Lower leg skin (tissue), 3 donors: ENCODE results near the gene CILP.

Source experiments
- POLR2A ChIP-seq, 2 donors: fragments of 450-650 bp; IDR thresholded peaks; one replicate each; pipeline ENCODE4 v1.6.1; 2016 to 2017; ENCODE audit warnings: antibody characterized with exemption in 2 of 2, mild to moderate bottlenecking in 1 of 2, moderate library complexity in 1 of 2
- TF ChIP-seq, protein P1 (sequence below), 3 donors: fragments of 450-650 bp; IDR thresholded peaks; one replicate each; pipeline ENCODE4 v1.5.1; 2016; ENCODE audit warnings: antibody characterized with exemption in 3 of 3, mild to moderate bottlenecking in 3 of 3, moderate library complexity in 2 of 3

DNA sequence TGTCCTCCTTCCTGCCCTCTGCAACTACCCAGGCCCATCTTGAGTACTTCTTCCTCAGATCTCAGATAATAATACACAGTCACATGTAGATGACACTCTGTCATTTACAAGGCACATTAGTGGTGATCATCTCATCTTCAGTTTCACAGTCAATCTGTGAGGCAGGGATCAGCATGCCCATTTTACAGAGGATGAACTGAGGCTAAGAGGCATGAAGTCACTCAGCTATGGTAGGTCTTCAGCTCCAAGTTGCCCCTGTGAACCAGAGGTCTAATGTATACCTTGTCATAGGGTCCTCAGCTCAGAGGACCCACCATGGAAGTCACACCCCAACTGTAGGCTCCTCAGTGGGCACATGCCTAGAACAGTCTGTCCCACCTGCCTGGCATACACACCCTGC is 4.2 kb upstream of the CILP start:
- TF ChIP-seq, protein P1, sequence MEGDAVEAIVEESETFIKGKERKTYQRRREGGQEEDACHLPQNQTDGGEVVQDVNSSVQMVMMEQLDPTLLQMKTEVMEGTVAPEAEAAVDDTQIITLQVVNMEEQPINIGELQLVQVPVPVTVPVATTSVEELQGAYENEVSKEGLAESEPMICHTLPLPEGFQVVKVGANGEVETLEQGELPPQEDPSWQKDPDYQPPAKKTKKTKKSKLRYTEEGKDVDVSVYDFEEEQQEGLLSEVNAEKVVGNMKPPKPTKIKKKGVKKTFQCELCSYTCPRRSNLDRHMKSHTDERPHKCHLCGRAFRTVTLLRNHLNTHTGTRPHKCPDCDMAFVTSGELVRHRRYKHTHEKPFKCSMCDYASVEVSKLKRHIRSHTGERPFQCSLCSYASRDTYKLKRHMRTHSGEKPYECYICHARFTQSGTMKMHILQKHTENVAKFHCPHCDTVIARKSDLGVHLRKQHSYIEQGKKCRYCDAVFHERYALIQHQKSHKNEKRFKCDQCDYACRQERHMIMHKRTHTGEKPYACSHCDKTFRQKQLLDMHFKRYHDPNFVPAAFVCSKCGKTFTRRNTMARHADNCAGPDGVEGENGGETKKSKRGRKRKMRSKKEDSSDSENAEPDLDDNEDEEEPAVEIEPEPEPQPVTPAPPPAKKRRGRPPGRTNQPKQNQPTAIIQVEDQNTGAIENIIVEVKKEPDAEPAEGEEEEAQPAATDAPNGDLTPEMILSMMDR (IDR thresholded peaks at IDR 0.05) = no peak
- no peak for TF ChIP-seq POLR2A (IDR thresholded peaks at IDR 0.05)
